ENCODE data around the gene ENO2. TPM values are rescaled to one million over a fixed set of nuclear protein-coding genes. Genes with fewer than 3 reads are reported as not detected.
"Not testable (repeated sequence)": the region's sequence is repeated elsewhere in the genome, so short reads cannot be mapped to it uniquely, and the experiment has no call there.

Gene ENO2
- total and polyA plus RNA-seq, 9 donors = 4.3 to 10.2 (median 7.2) TPM

DNA sequence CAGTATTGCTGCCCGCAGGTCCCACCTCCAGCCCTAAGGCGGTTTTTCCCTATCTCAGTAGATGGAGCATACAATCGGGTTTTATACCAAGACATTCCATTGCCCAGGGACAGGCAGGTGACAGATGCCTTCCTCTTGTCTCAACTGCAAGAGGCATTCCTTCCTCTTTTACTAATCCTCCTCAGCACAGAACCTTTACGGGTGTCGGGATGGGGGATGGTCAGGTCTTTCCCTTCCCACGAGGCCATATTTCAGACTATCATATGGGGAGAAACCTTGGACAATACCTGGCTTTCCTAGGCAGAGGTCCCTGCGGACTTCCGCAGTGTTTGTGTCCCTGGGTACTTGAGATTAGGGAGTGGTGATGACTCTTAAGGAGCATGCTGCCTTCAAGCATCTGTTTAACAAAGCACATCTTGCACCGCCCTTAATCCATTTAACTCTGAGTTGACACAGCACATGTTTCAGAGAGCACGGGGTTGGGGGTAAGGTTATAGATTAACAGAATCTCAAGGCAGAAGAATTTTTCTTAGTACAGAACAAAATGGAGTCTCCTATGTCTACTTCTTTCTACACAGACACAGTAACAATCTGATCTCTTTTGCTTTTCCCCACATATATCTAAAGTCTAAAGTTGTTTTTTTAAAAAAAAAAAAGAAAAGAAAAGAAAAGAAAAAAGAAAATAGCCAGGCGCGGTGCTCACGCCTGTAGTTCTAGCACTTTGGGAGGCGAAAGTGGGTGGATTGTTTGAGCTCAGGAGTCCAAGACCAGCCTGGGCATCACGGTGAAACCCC is 28.0 kb upstream of the ENO2 start:
- H3K36me3 ChIP-seq (ENCODE audit: control insufficient read depth, insufficient read depth, low read length) = peaks cover 19% of the 10 kb centered on the region
- H3K27me3 ChIP-seq (ENCODE audit: control insufficient read depth, insufficient read depth, low read length); DNase-seq; H3K4me1 ChIP-seq (ENCODE audit: control insufficient read depth, insufficient read depth, low read length); H3K27ac ChIP-seq (ENCODE audit: low read length); H3K9me3 ChIP-seq (replicated peaks; ENCODE audit: control insufficient read depth, low read depth, low read length); H3K4me3 ChIP-seq (ENCODE audit: low read length): not testable (repeated sequence)
- whole genome bisulfite sequencing (ENCODE audit: insufficient coverage) = no CpG with 5 or more reads among the region's 15 CpGs

DNA sequence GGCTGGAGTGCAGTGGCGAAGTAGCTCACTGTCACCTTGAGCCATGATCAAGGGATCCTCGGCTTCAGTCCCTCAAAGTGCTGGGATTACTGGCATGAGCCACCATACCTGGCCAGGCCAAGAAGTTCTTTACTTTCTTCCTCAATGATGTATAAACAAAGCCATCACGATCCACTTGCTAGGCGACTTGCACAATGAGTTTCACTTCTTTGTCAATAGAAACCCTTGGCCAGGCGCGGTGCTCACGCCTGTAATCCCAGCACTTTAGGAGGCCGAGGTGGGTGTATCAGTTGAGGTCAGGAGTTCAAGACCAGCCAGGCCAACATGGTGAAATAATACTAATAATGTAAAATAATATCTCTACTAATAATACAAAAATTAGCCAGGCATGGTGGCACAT is 26.9 kb upstream of the ENO2 start:
- 81% methylated on average over 4 of the region's 8 CpGs for WGBS (ENCODE audit: insufficient coverage)
- H3K27me3 ChIP-seq (ENCODE audit: control insufficient read depth, insufficient read depth, low read length) = no peaks in the 10 kb centered on the region
- H3K27ac ChIP-seq (ENCODE audit: low read length) = no peak overlapping the region
- DNase-seq = no peak
- H3K9me3 ChIP-seq (replicated peaks; ENCODE audit: control insufficient read depth, low read depth, low read length) = no peaks in the 10 kb centered on the region
- peaks cover 14% of the 10 kb centered on the region for H3K36me3 ChIP-seq (ENCODE audit: control insufficient read depth, insufficient read depth, low read length)
- peaks cover 8% of the 10 kb centered on the region for H3K4me1 ChIP-seq (ENCODE audit: control insufficient read depth, insufficient read depth, low read length)
- H3K4me3 ChIP-seq (ENCODE audit: low read length) = no peak overlapping the region

DNA sequence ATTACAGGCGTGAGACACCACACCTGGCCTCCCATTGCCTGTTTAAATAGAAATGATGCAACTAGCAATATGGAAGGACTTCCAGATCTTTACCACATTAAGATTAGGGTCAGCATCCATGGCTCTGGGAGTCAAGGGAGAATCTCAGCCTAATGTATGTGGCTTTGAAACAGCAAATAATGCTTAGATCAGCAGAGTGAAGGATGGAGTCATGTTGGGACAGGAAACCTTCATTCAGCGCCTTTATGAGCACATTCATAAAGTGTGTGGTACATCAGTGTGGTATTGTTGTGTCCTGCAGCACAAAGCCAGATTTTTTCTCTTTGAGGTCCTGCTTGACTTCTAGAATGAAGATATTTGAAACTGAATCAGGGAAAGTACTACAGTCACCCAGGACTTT is 26.0 kb upstream of the ENO2 start:
- peaks cover 8% of the 10 kb centered on the region for H3K4me1 ChIP-seq (ENCODE audit: control insufficient read depth, insufficient read depth, low read length)
- DNase-seq = no peak
- H3K9me3 ChIP-seq (replicated peaks; ENCODE audit: control insufficient read depth, low read depth, low read length) = no peaks in the 10 kb centered on the region
- H3K27ac ChIP-seq (ENCODE audit: low read length) = no peak overlapping the region
- WGBS (ENCODE audit: insufficient coverage) = 85% methylated on average over 2 of the region's 2 CpGs
- H3K4me3 ChIP-seq (ENCODE audit: low read length) = no peak overlapping the region
- no peaks in the 10 kb centered on the region for H3K27me3 ChIP-seq (ENCODE audit: control insufficient read depth, insufficient read depth, low read length)
- peaks cover 14% of the 10 kb centered on the region for H3K36me3 ChIP-seq (ENCODE audit: control insufficient read depth, insufficient read depth, low read length)

DNA sequence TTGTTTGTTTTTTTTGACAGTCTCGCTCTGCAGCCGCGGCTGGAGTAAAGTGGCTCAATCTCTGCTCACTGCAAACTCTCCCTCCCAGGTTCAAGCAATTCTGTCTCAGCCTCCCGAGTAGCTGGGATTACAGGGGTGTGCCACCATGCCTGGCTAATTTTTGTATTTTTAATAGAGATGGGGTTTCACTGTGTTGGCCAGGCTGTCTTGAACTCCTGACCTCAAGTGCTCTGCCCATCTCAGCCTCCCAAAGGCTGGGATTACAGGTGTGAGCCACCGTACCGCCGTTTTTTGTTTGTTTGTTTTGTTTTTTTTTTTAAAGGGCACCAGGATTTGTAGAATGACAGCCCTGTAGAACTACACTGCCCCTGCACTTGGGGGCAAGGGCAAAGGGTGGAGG is 25.6 kb upstream of the ENO2 start:
- H3K36me3 ChIP-seq (ENCODE audit: control insufficient read depth, insufficient read depth, low read length) = peaks cover 12% of the 10 kb centered on the region
- not testable (repeated sequence) for H3K4me1 ChIP-seq (ENCODE audit: control insufficient read depth, insufficient read depth, low read length); H3K27me3 ChIP-seq (ENCODE audit: control insufficient read depth, insufficient read depth, low read length); H3K9me3 ChIP-seq (replicated peaks; ENCODE audit: control insufficient read depth, low read depth, low read length); H3K4me3 ChIP-seq (ENCODE audit: low read length); H3K27ac ChIP-seq (ENCODE audit: low read length); DNase-seq
- 75% methylated on average over 2 of the region's 7 CpGs for WGBS (ENCODE audit: insufficient coverage)

DNA sequence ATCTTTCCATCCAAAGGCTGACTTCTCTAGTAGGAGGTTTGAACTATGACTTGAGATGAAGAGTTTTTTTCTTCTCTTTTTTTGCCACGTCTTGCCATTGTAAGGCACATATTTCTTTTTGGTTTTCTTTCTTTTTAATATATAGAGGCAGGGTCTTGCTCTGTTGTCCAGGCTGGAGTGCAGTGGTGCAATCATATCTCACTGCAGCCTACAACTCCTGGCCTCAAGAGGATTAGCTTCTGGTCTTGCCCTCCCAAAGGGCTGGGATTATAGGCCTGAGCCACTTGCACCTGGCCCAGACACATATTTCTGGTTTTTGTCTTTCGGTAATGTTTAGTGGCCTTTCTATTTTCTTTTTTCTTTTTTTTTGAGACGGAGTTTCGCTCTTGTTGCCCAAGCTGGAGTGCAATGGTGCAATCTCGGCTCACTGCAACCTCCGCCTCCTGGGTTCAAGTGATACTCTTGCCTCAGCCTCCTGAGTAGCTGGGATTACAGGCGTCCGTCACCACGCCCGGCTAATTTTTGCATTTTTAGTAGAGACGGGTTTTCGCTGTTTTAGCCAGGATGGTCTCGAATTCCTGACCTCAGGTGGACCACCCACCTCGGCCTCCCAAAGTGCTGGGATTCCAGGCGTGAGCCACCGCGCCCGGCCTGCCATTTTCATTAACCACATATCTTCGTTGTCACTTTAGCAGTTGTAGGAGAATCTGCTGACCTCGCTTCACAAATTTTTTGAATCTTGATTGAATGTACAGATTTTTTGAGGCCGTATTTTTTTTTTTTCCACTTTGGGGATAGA is 24.4 kb upstream of the ENO2 start:
- peak overlapping the region; percentile 94 for H3K27ac ChIP-seq (ENCODE audit: low read length)
- H3K4me3 ChIP-seq (ENCODE audit: low read length); H3K4me1 ChIP-seq (ENCODE audit: control insufficient read depth, insufficient read depth, low read length); DNase-seq; H3K9me3 ChIP-seq (replicated peaks; ENCODE audit: control insufficient read depth, low read depth, low read length); H3K36me3 ChIP-seq (ENCODE audit: control insufficient read depth, insufficient read depth, low read length); H3K27me3 ChIP-seq (ENCODE audit: control insufficient read depth, insufficient read depth, low read length): not testable (repeated sequence)
- WGBS (ENCODE audit: insufficient coverage) = 95% methylated on average over 13 of the region's 21 CpGs

DNA sequence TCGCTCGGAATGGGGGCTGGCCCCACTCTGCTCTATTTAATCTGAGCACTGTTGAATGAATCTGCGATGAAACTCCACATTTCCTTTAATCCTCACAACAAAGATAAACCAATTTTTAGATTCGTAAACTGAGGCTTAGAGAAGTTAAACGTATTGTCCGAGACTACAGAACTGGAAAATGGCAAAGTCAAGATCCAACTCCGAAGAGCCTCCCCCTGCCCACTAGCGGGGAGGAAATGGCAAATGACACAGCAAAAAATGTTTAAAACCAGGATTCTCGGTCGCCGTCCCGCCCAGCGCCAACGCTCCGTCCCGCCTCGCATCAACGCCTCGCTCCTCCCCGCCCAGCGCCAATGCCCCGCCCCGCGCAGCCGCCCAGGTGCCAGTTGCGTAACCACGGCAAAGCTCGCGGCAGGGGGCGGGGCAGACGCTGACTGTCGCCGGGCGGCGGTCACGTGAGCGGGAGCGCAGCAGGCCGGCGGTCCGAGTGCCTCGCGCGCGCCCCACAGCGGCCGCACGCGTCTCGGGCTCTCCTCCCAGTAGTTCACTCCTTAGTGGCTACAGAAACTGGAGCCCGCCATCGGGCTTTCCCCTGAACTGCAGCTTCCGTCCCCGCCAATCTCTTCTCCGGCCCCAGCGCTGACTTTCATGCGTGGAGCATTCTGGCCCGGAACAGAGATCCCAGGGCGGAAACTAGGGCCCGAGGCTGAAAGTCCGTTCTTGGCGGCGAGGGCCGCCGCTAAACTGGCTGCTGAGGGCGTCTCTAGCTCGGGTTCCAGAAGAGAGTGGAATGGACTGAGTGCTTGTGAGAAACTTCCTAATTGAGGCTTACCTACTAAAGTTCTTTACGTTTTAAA is 23.4 kb upstream of the ENO2 start:
- Histone ChIP-seq H3K9me3 (replicated peaks; ENCODE audit: control insufficient read depth, low read depth, low read length) (no peaks in the 10 kb centered on the region), H3K27ac (ENCODE audit: low read length) (peak overlapping the region; percentile 97), H3K36me3 (ENCODE audit: control insufficient read depth, insufficient read depth, low read length) (peaks cover 5% of the 10 kb centered on the region), H3K4me3 (ENCODE audit: low read length) (peak overlapping the region; percentile 59), H3K27me3 (ENCODE audit: control insufficient read depth, insufficient read depth, low read length) (no peaks in the 10 kb centered on the region), H3K4me1 (ENCODE audit: control insufficient read depth, insufficient read depth, low read length) (peaks cover 8% of the 10 kb centered on the region)
- under 1% methylated on average over 63 of the region's 68 CpGs for WGBS (ENCODE audit: insufficient coverage)
- DNase-seq = peak; percentile 99

DNA sequence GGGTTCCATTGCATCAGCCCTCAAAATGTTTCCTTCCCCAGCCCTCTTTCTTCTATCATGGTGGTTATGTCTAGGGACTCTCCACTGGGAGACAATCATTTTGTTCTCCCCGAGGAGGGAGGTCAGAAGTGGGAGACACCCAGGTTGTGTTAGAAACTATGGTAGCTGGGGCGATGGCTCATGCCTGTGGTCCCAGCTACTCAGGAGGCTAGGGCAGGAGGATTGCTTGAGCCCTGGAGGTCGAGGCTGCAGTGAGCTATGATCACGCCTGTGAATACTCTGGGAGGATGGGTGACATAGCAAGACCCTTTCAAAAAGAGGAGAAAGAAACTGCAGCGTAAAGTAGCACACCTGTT is 22.8 kb upstream of the ENO2 start:
- H3K4me1 ChIP-seq (ENCODE audit: control insufficient read depth, insufficient read depth, low read length) = peaks cover 8% of the 10 kb centered on the region
- H3K27me3 ChIP-seq (ENCODE audit: control insufficient read depth, insufficient read depth, low read length) = no peaks in the 10 kb centered on the region
- H3K36me3 ChIP-seq (ENCODE audit: control insufficient read depth, insufficient read depth, low read length) = peaks cover 5% of the 10 kb centered on the region
- no peaks in the 10 kb centered on the region for H3K9me3 ChIP-seq (replicated peaks; ENCODE audit: control insufficient read depth, low read depth, low read length)
- DNase-seq = no peak
- peak overlapping the region; percentile 97 for H3K27ac ChIP-seq (ENCODE audit: low read length)
- WGBS (ENCODE audit: insufficient coverage) = 100% methylated on average over 1 of the region's 5 CpGs
- H3K4me3 ChIP-seq (ENCODE audit: low read length) = peak overlapping the region; percentile 59

DNA sequence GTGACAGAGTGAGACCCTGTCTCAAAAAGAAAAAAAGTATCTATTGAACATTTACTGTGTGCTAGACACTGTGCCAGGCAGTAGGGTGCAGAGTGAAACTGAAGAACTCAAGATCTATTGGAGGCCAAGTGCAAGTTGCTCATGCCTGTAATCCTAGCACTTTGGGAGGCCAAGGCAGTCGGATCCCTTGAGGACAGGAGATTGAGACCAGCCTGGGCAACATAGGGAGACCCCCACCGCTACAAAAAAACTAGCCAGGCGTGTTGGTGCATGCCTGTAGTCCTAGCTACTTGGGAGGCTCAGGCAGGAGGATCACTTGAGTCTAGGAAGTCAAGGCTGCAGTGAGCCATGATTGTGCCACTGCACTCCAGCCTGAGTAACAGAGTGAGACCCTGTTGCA is 21.7 kb upstream of the ENO2 start:
- 89% methylated on average over 3 of the region's 3 CpGs for WGBS (ENCODE audit: insufficient coverage)
- H3K36me3 ChIP-seq (ENCODE audit: control insufficient read depth, insufficient read depth, low read length); H3K27me3 ChIP-seq (ENCODE audit: control insufficient read depth, insufficient read depth, low read length); H3K9me3 ChIP-seq (replicated peaks; ENCODE audit: control insufficient read depth, low read depth, low read length); H3K4me3 ChIP-seq (ENCODE audit: low read length); DNase-seq; H3K27ac ChIP-seq (ENCODE audit: low read length); H3K4me1 ChIP-seq (ENCODE audit: control insufficient read depth, insufficient read depth, low read length): not testable (repeated sequence)

DNA sequence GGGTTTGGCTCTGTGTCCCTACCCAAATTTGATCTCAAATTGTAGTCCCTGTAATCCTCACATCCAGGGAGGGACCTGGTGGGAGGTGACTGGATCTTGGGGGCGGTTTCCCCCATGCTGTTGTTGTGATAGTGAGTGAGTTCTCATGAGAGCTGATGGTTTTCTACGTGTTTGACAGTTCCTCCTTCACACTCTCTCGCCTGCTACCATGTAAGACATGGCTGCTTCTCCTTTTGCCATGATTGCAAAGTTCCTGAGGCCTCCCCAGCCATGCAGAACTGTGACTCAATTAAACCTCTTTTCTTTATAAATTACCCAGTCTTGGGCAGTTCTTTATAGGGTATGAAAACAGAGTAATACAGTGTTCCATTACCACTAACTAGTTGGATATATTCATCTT is 20.1 kb upstream of the ENO2 start:
- H3K36me3 ChIP-seq (ENCODE audit: control insufficient read depth, insufficient read depth, low read length) = no peaks in the 10 kb centered on the region
- H3K4me3 ChIP-seq (ENCODE audit: low read length) = no peak overlapping the region
- no peak overlapping the region for H3K27ac ChIP-seq (ENCODE audit: low read length)
- WGBS (ENCODE audit: insufficient coverage) = no CpG with 5 or more reads among the region's 3 CpGs
- H3K27me3 ChIP-seq (ENCODE audit: control insufficient read depth, insufficient read depth, low read length) = no peaks in the 10 kb centered on the region
- DNase-seq = no peak
- peaks cover 8% of the 10 kb centered on the region for H3K4me1 ChIP-seq (ENCODE audit: control insufficient read depth, insufficient read depth, low read length)
- no peaks in the 10 kb centered on the region for H3K9me3 ChIP-seq (replicated peaks; ENCODE audit: control insufficient read depth, low read depth, low read length)
